HepG2 (cell line): ENCODE measurements around the gene NTN5. TPM values are rescaled to one million over a fixed set of nuclear protein-coding genes. Genes with fewer than 3 reads are reported as not detected.

Experiments used
- FOSL2 ChIP-seq: sonication (generic); formaldehyde crosslinking; IDR thresholded peaks from 2 replicates; pipeline ENCODE4 v1.4.0; 2020; ENCODE audit warnings: missing genetic modification reagents
- GZF1 ChIP-seq: sonication (generic); formaldehyde crosslinking; IDR thresholded peaks from 2 replicates; pipeline ENCODE4 v1.5.1; 2020; ENCODE audit warnings: mild to moderate bottlenecking, missing genetic modification reagents
- MAZ ChIP-seq, 2 experiments: sonication (generic) in 1 of 2; formaldehyde crosslinking in 1 of 2; IDR thresholded peaks; 2 replicates each; pipeline versions ENCODE4 v1.5.0 to v1.6.1; 2012 to 2020; ENCODE audit warnings: low read depth in 2 of 2, mild to moderate bottlenecking in 2 of 2, borderline replicate concordance in 1 of 2, improper control_type of control experiment in 1 of 2, low read length in 1 of 2, missing genetic modification reagents in 1 of 2, moderate library complexity in 1 of 2
- PAX8 ChIP-seq: sonication (generic); formaldehyde crosslinking; IDR thresholded peaks from 2 replicates; pipeline ENCODE4 v1.8.0; 2022; ENCODE audit warnings: mild to moderate bottlenecking, missing genetic modification reagents, borderline replicate concordance
- SAFB2 ChIP-seq: sonication (generic); formaldehyde crosslinking; IDR thresholded peaks from 2 replicates; pipeline ENCODE4 v1.5.1; 2020; ENCODE audit warnings: missing genetic modification reagents, low read depth, mild to moderate bottlenecking, borderline replicate concordance
- TBX3 ChIP-seq: fragments of 450-650 bp; IDR thresholded peaks from 2 replicates; pipeline ENCODE4 v1.6.1; 2017; ENCODE audit warnings: antibody characterized with exemption, mild to moderate bottlenecking, inconsistent platforms, borderline replicate concordance
- TOPORS ChIP-seq: sonication (generic); formaldehyde crosslinking; IDR thresholded peaks from 2 replicates; pipeline ENCODE4 v1.8.0; 2023; ENCODE audit warnings: mild to moderate bottlenecking, missing genetic modification reagents
- YEATS4 ChIP-seq: sonication (generic); formaldehyde crosslinking; IDR thresholded peaks from 2 replicates; pipeline ENCODE4 v1.4.0; 2020; ENCODE audit warnings: missing genetic modification reagents, borderline replicate concordance
- ZNF33B ChIP-seq: sonication (generic); formaldehyde crosslinking; IDR thresholded peaks from 2 replicates; pipeline ENCODE4 v1.5.1; 2020; ENCODE audit warnings: mild to moderate bottlenecking, missing genetic modification reagents
- polyA plus RNA-seq, 8 experiments: library from polyadenylated mRNA; depleted of rRNA in 3 of 8; stranded (reverse) in 7 of 8; unstranded in 1 of 8; fragments of >200 nt; fragmentation: Illumina TruSeq in 4 of 8; extraction: Trizol in 4 of 8; gene quantifications; 2 replicates each; pipeline versions ENCODE4 v1.2.1 to v1.2.3, GENCODE V29; 2011 to 2016; ENCODE audit warnings: low read depth in 4 of 8, missing spikeins in 1 of 8, mixed read lengths in 1 of 8; ENCODE audit not compliant: insufficient read depth in 1 of 8
- total RNA-seq, 5 experiments: library from RNA; depleted of rRNA; stranded (reverse); fragments of >200 nt; fragmentation: Illumina TruSeq; extraction: Trizol; gene quantifications; 2 replicates each; pipeline ENCODE4 v1.2.3, GENCODE V29; 2016; ENCODE audit warnings: low read depth in 1 of 5
- TF ChIP-seq, protein P1 (sequence below): sonication (generic); formaldehyde crosslinking; IDR thresholded peaks from 2 replicates; pipeline ENCODE4 v1.5.1; 2020; ENCODE audit warnings: mild to moderate bottlenecking, missing genetic modification reagents
- TF ChIP-seq, protein P2 (sequence below): sonication (generic); formaldehyde crosslinking; IDR thresholded peaks from 2 replicates; pipeline ENCODE4 v1.4.0; 2020; ENCODE audit warnings: low read depth, mild to moderate bottlenecking, missing genetic modification reagents
- TF ChIP-seq, protein P3 (sequence below): sonication (generic); formaldehyde crosslinking; IDR thresholded peaks from 2 replicates; pipeline ENCODE4 v1.8.1; 2022; ENCODE audit warnings: low read depth, mild to moderate bottlenecking, missing genetic modification reagents
- TF ChIP-seq, protein P4 (sequence below): sonication (generic); formaldehyde crosslinking; IDR thresholded peaks from 2 replicates; pipeline ENCODE4 v1.8.0; 2022; ENCODE audit warnings: mild to moderate bottlenecking, missing genetic modification reagents; ENCODE audit not compliant: insufficient replicate concordance
- TF ChIP-seq, protein P5 (sequence below): sonication (generic); formaldehyde crosslinking; IDR thresholded peaks from 2 replicates; pipeline ENCODE4 v1.4.0; 2020; ENCODE audit warnings: missing genetic modification reagents

NTN5 gene
- total and polyA plus RNA-seq, 2 of the 13 experiments (the other 11 are each of a cell fraction or from before 2014, with no cell fraction given): 0.05 TPM; not detected in 1

DNA sequence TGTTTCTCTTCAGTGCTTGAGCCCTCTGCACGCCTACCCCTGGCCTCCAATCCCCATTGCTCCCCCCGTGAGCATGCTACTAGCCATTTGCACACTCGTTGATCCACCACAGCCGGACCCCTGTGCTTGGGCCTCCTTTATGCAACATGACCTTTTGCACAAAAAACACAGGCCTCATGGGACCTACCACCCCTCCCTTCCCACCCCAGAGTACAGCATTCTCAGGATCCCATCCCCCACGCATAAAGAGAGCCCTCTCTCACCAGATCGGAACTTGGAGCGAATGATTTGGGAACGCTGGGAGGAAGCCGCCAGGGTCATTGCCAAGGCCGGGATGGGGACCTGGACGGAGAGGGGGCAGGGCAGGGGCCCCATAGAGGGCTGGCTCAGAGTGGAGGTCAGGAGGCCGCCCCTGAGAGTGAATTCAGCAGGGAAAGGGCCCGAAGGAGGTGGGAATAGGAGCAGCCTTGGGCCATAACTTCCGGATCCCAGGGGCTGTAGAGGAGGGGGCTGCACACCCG, 46.0 kb upstream of the NTN5 start (continued):
- TF ChIP-seq, protein P1, sequence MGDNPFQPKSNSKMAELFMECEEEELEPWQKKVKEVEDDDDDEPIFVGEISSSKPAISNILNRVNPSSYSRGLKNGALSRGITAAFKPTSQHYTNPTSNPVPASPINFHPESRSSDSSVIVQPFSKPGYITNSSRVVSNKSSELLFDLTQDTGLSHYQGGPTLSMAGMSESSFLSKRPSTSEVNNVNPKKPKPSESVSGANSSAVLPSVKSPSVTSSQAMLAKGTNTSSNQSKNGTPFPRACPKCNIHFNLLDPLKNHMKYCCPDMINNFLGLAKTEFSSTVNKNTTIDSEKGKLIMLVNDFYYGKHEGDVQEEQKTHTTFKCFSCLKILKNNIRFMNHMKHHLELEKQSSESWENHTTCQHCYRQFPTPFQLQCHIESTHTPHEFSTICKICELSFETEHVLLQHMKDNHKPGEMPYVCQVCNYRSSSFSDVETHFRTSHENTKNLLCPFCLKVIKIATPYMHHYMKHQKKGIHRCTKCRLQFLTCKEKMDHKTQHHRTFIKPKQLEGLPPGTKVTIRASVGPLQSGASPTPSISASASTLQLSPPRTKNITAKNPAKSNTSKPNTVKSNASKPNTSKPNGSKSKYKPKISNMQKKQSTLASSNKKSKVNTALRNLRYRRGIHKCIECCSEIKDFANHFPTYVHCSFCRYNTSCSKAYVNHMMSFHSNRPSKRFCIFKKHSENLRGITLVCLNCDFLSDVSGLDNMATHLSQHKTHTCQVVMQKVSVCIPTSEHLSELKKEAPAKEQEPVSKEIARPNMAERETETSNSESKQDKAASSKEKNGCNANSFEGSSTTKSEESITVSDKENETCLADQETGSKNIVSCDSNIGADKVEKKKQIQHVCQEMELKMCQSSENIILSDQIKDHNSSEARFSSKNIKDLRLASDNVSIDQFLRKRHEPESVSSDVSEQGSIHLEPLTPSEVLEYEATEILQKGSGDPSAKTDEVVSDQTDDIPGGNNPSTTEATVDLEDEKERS (CRISPR knock-in tag): no peak
- no peak for TF ChIP-seq GZF1 (CRISPR knock-in tag)
- TF ChIP-seq, protein P2, sequence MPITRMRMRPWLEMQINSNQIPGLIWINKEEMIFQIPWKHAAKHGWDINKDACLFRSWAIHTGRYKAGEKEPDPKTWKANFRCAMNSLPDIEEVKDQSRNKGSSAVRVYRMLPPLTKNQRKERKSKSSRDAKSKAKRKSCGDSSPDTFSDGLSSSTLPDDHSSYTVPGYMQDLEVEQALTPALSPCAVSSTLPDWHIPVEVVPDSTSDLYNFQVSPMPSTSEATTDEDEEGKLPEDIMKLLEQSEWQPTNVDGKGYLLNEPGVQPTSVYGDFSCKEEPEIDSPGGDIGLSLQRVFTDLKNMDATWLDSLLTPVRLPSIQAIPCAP (CRISPR knock-in tag): no peak
- no peak for TF ChIP-seq SAFB2 (CRISPR knock-in tag)
- 0 out of 2 replicates have a peak, but pooled peaks have one; percentile 69 for TF ChIP-seq TOPORS (CRISPR knock-in tag)
- 0 out of 2 replicates have a peak, but pooled peaks have one; percentile 41 for TF ChIP-seq PAX8 (CRISPR knock-in tag)
- TF ChIP-seq FOSL2: peak; percentile 54
- TF ChIP-seq, protein P3, sequence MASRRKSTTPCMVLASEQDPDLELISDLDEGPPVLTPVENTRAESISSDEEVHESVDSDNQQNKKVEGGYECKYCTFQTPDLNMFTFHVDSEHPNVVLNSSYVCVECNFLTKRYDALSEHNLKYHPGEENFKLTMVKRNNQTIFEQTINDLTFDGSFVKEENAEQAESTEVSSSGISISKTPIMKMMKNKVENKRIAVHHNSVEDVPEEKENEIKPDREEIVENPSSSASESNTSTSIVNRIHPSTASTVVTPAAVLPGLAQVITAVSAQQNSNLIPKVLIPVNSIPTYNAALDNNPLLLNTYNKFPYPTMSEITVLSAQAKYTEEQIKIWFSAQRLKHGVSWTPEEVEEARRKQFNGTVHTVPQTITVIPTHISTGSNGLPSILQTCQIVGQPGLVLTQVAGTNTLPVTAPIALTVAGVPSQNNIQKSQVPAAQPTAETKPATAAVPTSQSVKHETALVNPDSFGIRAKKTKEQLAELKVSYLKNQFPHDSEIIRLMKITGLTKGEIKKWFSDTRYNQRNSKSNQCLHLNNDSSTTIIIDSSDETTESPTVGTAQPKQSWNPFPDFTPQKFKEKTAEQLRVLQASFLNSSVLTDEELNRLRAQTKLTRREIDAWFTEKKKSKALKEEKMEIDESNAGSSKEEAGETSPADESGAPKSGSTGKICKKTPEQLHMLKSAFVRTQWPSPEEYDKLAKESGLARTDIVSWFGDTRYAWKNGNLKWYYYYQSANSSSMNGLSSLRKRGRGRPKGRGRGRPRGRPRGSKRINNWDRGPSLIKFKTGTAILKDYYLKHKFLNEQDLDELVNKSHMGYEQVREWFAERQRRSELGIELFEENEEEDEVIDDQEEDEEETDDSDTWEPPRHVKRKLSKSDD: peak; percentile 58; the same call in 1 of the 2 replicates
- no peak; the same call in 1 of the 2 replicates for TF ChIP-seq ZNF33B (CRISPR knock-in tag)
- TF ChIP-seq TBX3: no peak
- TF ChIP-seq, protein P4, sequence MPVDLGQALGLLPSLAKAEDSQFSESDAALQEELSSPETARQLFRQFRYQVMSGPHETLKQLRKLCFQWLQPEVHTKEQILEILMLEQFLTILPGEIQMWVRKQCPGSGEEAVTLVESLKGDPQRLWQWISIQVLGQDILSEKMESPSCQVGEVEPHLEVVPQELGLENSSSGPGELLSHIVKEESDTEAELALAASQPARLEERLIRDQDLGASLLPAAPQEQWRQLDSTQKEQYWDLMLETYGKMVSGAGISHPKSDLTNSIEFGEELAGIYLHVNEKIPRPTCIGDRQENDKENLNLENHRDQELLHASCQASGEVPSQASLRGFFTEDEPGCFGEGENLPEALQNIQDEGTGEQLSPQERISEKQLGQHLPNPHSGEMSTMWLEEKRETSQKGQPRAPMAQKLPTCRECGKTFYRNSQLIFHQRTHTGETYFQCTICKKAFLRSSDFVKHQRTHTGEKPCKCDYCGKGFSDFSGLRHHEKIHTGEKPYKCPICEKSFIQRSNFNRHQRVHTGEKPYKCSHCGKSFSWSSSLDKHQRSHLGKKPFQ (CRISPR knock-in tag): no peak
- no peak for TF ChIP-seq MAZ (IDR thresholded peaks at IDR 0.05; ENCODE audit: borderline replicate concordance, low read depth, low read length)
- TF ChIP-seq MAZ (CRISPR knock-in tag; IDR thresholded peaks at IDR 0.05; ENCODE audit: low read depth): 0 out of 2 replicates have a peak, but pooled peaks have one; percentile 51
- TF ChIP-seq, protein P5, sequence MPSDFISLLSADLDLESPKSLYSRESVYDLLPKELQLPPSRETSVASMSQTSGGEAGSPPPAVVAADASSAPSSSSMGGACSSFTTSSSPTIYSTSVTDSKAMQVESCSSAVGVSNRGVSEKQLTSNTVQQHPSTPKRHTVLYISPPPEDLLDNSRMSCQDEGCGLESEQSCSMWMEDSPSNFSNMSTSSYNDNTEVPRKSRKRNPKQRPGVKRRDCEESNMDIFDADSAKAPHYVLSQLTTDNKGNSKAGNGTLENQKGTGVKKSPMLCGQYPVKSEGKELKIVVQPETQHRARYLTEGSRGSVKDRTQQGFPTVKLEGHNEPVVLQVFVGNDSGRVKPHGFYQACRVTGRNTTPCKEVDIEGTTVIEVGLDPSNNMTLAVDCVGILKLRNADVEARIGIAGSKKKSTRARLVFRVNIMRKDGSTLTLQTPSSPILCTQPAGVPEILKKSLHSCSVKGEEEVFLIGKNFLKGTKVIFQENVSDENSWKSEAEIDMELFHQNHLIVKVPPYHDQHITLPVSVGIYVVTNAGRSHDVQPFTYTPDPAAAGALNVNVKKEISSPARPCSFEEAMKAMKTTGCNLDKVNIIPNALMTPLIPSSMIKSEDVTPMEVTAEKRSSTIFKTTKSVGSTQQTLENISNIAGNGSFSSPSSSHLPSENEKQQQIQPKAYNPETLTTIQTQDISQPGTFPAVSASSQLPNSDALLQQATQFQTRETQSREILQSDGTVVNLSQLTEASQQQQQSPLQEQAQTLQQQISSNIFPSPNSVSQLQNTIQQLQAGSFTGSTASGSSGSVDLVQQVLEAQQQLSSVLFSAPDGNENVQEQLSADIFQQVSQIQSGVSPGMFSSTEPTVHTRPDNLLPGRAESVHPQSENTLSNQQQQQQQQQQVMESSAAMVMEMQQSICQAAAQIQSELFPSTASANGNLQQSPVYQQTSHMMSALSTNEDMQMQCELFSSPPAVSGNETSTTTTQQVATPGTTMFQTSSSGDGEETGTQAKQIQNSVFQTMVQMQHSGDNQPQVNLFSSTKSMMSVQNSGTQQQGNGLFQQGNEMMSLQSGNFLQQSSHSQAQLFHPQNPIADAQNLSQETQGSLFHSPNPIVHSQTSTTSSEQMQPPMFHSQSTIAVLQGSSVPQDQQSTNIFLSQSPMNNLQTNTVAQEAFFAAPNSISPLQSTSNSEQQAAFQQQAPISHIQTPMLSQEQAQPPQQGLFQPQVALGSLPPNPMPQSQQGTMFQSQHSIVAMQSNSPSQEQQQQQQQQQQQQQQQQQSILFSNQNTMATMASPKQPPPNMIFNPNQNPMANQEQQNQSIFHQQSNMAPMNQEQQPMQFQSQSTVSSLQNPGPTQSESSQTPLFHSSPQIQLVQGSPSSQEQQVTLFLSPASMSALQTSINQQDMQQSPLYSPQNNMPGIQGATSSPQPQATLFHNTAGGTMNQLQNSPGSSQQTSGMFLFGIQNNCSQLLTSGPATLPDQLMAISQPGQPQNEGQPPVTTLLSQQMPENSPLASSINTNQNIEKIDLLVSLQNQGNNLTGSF: no peak
- peak; percentile 61; the same call in 1 of the 2 replicates for TF ChIP-seq YEATS4 (CRISPR knock-in tag)
